DMS153 treated with DMSO at 0.1 percent for 48 hours (cell line): ENCODE data around the gene DUSP5.
"Not testable (repeated sequence)": the region's sequence is repeated elsewhere in the genome, so short reads cannot be mapped to it uniquely, and the experiment has no call there.

Source experiments
- DNase-seq: peaks from one replicate; lab custom pipeline; 2025; ENCODE audit not compliant: unreplicated experiment; lab: John Stamatoyannopoulos, UW

The DUSP5 gene

GRCh38 chr10:110497438-110498086 is at the start of gene DUSP5:
DUSP5 (plus strand) TSS chr10:110497907; CDS start chr10:110498122, 215 bp downstream.
- peak; percentile 81 for DNase-seq

DNA sequence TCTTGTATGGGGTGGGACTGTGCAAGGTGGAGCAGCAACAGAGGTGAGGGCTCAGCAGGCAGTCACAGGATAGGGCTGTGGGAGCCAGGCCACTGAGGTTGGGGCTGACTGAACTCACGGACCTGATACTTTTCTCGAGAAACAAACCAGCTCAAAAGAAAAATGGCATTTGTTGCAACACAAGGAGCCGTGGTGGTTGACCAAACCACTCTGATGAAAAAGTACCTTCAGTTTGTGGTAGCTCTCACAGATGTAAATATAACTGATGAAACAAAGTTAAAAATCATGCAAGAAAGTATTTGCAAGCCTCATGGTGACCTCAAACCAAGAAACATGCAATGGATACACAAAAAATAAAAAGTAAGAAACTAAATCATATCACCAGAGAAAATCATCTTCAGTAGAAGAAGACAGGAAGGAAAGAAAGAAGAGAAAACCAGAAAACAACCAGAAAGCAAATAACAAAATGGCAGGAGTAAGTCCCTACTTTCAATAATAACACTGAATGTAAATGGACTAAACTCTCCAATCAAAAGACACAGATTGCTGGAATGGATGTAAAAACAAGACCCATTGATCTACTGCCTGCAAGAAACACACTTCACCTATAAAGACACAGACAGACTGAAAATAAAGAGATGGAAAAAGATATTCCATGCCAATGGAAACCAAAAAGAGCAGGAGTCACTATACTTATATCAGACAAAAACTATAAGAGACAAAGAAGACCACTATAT is 48.9 kb upstream of the DUSP5 start:
- DNase-seq, result no peak

DNA sequence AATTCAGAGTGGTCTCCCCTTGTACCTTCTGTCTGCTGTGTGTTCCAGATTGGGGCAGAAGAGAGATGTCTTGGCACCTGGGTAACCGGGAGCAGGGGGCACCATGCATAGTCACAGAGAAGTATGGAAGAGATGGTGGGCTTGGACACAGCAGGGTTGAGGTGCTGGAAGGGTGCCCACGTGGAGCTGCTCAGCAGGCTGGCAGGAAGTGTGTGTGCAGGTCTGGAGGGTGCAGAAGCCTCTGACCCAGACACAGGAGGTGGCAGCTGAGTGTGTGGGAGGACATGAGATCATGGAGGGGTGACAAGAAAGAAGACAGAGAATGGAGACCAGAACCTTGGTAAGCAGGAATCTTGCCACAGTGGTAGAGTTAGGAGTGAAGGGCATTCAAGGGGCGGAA is 42.3 kb upstream of the DUSP5 start:
- DNase-seq, result no peak

GRCh38 chr10:110456046-110456445 is 41.7 kb upstream of the DUSP5 start:
- DNase-seq, result no peak

GRCh38 chr10:110456523-110457091 is 41.1 kb upstream of the DUSP5 start:
- DNase-seq, result no peak

DNA sequence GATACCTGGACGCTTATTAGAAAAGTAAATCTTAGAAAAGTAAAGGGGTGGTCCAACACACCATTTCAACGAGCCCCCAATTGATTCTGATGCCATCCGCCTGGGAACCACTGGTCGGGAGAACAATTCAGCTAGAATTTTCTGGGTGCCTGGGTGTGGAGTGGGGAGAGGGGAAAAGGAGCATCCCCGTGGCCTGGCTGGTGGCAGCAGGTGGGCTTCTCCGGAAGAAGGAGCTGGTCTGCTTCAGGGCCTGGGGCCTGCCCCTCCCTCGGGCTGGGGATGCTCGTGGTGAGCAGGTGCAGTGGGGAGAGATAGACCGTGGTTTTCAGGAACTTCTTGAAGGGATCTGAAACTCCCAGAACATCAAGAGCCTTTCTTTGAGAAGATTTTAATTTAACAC is 39.9 kb upstream of the DUSP5 start:
- DNase-seq, result no peak

DNA sequence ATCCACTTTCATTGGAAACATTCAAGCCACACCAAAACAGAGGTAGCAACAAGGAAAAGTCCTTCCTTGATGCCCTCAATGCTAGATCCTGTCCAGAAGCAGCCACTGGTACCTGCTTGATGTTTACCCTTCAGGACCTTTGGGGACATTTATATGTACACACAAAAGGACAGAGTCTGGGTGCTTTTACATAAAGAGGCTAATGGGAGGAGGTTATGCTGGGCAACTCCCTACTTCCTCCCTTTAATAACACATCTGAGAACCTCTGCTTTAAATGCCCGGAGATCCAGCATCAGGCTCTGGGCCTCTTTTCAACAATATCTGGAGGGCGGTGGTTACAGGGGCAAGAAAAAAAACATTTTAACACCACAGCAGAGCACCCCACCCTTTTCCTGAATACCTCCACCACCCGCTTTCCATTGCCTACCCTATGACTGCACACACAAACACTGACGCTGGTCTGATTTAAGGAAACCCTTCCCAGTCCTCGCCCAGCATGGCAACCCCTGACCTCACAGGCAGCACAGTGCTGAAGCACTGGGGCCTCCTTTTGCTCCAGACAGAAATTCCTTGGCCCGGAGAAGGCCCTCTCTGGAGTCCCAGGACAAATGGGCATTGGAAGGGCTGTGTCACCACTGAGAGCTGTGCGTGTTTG is 39.3 kb upstream of the DUSP5 start:
- no peak for DNase-seq

DNA sequence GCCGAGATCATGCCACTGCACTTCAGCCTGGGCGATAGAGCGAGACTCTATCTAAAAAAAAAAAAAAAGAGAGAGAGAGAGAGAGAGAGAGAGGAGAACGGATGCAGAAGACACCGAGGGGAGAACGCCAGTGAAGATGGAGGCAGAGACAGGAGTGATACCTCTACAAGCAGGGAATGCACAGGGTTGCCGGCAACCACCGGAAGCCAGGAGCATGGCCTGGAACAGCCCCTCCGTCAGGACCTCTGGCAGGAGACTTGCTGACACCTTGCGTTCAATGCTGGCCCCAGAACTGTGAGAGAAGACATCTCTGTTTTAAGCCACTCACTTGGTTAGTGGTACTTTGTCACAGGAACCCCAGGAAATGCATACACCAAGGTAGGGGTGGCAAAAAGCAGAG is 38.1 kb upstream of the DUSP5 start:
- DNase-seq, result no peak

GRCh38 chr10:110460111-110460809 is 37.4 kb upstream of the DUSP5 start:
- DNase-seq, result peak; percentile 30

- DNase-seq, result no peak
Observed at GRCh38 chr10:110461088-110461487, 36.6 kb upstream of the DUSP5 start.

- no peak for DNase-seq
Observed at GRCh38 chr10:110461530-110461929, 36.2 kb upstream of the DUSP5 start.

DNA sequence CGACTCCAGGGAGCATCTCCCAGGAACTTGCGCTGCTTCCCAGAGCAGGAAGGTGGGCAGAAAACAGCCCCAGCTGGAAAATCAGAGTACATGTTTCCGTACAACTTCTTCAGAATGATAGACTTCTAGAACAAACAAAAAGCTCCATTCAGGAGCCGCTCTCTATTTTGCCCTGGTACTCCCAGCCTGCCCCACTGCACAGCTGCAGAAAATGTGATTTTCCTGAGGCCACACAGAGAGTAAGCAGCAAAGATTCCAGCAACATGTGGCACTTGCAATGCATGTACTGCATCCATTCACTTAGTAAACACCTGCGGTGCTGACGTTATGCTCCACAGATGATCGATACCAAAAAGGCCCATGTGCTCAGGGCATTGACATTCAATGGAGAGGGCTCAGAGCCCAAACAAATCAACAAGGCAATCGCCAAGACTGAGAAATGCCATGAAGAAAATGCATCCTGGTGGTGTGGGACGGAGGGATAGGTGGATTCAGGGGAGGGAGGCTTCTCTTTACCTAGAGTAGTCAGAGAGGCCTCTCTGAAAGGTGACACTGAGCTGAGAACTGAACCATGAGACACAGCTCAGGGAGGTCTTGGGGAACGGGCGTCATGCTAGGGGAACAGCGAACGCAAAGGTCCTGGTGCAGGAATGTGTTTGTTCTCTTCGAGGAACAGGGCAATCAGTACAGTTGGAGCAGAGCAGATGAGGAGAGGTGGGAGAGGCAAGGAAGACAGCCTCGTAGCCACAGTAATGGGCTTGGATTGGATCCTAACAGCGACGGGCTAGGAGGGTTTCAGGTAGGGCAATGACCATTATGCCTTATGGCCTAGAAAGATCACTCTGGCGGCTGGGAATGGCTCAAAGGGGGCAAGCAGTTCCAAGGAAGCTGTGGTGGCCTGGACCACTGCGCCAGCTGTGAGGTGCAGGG is 35.3 kb upstream of the DUSP5 start:
- no peak for DNase-seq

DNA sequence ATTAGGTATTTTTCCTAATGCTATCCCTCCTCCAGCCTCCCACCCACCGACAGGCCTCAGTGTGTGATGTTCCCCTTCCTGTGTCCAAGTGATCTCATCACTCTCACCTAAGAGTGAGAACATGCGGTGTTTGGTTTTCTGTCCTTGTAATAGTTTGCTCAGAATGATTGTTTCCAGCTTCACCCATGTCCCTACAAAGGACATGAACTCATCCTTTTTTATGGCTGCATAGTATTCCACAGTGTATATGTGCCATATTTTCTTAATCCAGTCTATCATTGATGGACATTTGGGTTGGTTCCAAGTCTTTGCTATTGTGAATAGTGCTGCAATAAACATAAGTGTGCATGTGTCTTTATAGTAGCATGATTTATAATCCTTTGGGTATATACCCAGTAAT is 29.4 kb upstream of the DUSP5 start:
- not testable (repeated sequence) for DNase-seq

DNA sequence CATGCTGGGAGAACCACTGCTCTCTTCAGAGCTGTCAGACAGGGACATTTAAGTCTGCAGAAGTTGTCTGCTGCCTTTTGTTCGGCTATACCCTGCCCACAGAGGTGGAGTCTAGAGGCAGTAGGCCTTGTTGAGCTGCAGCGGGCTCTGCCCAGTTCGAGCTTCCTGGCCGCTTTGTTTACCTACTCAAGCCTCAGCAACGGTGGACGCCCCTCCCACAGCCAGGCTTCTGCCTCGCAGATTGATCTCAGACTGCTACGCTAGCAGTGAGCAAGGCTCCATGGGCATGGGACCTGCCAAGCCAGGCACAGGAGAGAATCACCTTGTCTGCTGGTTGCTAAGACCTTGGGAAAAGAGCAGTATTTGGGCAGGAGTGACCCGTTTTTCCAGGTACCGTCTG is 27.2 kb upstream of the DUSP5 start:
- DNase-seq, result not testable (repeated sequence)

- no peak for DNase-seq
Observed at GRCh38 chr10:110471566-110472139, 26.1 kb upstream of the DUSP5 start.

- DNase-seq, result no peak
Observed at GRCh38 chr10:110474017-110474416, 23.7 kb upstream of the DUSP5 start.

- no peak for DNase-seq
Observed at GRCh38 chr10:110474826-110475225, 22.9 kb upstream of the DUSP5 start.

GRCh38 chr10:110475722-110476515 is 21.8 kb upstream of the DUSP5 start:
- DNase-seq, result no peak

GRCh38 chr10:110479710-110480109 is 18.0 kb upstream of the DUSP5 start:
- peak; percentile 16 for DNase-seq
